ENCODE data around the gene SFXN3. TPM values are rescaled to one million over a fixed set of nuclear protein-coding genes. Genes with fewer than 3 reads are reported as not detected.

Gene SFXN3
- total RNA-seq, 4 donors from 2014 or later = 3.9 to 30.7 (median 9.4) TPM

GRCh38 chr10:101007099-101007711 lies 23.8 kb upstream of the SFXN3 start:
- no peak for TF ChIP-seq POLR2A (IDR thresholded peaks at IDR 0.05)
- TF ChIP-seq, protein P1, sequence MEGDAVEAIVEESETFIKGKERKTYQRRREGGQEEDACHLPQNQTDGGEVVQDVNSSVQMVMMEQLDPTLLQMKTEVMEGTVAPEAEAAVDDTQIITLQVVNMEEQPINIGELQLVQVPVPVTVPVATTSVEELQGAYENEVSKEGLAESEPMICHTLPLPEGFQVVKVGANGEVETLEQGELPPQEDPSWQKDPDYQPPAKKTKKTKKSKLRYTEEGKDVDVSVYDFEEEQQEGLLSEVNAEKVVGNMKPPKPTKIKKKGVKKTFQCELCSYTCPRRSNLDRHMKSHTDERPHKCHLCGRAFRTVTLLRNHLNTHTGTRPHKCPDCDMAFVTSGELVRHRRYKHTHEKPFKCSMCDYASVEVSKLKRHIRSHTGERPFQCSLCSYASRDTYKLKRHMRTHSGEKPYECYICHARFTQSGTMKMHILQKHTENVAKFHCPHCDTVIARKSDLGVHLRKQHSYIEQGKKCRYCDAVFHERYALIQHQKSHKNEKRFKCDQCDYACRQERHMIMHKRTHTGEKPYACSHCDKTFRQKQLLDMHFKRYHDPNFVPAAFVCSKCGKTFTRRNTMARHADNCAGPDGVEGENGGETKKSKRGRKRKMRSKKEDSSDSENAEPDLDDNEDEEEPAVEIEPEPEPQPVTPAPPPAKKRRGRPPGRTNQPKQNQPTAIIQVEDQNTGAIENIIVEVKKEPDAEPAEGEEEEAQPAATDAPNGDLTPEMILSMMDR (IDR thresholded peaks at IDR 0.05) = no peak
- peaks cover 2 to 53% (median 6%) of the 10 kb centered on the region in 3 donors for H3K4me1 ChIP-seq
- 68 to 83% methylated on average over 5 of the region's 11 CpGs for WGBS, 2 donors
- H3K27me3 ChIP-seq = no peaks in the 10 kb centered on the region
- H3K9me3 ChIP-seq = no peaks in the 10 kb centered on the region
- no peak overlapping the region for H3K4me3 ChIP-seq
- intact Hi-C loops (cut with DNase I) = no loop called here
- H3K27ac ChIP-seq = peak overlapping the region in 3 of 4 donors; percentile 28 to 53 (median 43)
- DNase-seq = no peak
- peaks cover 10 to 53% (median 34%) of the 10 kb centered on the region in 3 donors for H3K36me3 ChIP-seq

GRCh38 chr10:101007915-101008822 lies 22.9 kb upstream of the SFXN3 start:
- H3K36me3 ChIP-seq = peaks cover 10 to 43% (median 27%) of the 10 kb centered on the region in 3 donors
- DNase-seq = no peak
- H3K4me3 ChIP-seq = no peak overlapping the region
- WGBS, 2 donors = 59 to 64% methylated on average over 8 to 10 of the region's 13 CpGs
- H3K27me3 ChIP-seq = no peaks in the 10 kb centered on the region
- peak overlapping the region in 3 of 4 donors; percentile 2 to 42 (median 2) for H3K27ac ChIP-seq
- H3K9me3 ChIP-seq = no peaks in the 10 kb centered on the region
- intact Hi-C loops (cut with DNase I) = no loop called here
- peaks cover 3 to 53% (median 7%) of the 10 kb centered on the region in 3 donors for H3K4me1 ChIP-seq
- no peak for TF ChIP-seq POLR2A (IDR thresholded peaks at IDR 0.05)
- TF ChIP-seq, protein P1 (IDR thresholded peaks at IDR 0.05) = no peak

- H3K4me1 ChIP-seq = peaks cover 8 to 53% (median 11%) of the 10 kb centered on the region in 3 donors
- WGBS, 2 donors = 63 to 100% methylated on average over 3 to 4 of the region's 6 CpGs
- no peak for DNase-seq
- no peaks in the 10 kb centered on the region for H3K9me3 ChIP-seq
- H3K27me3 ChIP-seq = no peaks in the 10 kb centered on the region
- no peak overlapping the region for H3K4me3 ChIP-seq
- peak overlapping the region in 1 of 4 donors; percentile 2 for H3K27ac ChIP-seq
- intact Hi-C loops (cut with DNase I) = no loop called here
- H3K36me3 ChIP-seq = peaks cover 3 to 36% (median 20%) of the 10 kb centered on the region in 3 donors
- TF ChIP-seq POLR2A (IDR thresholded peaks at IDR 0.05) = no peak
- TF ChIP-seq, protein P1 (IDR thresholded peaks at IDR 0.05) = no peak
These were observed 22.1 kb upstream of the SFXN3 start for GRCh38 chr10:101008823-101009423.

DNA sequence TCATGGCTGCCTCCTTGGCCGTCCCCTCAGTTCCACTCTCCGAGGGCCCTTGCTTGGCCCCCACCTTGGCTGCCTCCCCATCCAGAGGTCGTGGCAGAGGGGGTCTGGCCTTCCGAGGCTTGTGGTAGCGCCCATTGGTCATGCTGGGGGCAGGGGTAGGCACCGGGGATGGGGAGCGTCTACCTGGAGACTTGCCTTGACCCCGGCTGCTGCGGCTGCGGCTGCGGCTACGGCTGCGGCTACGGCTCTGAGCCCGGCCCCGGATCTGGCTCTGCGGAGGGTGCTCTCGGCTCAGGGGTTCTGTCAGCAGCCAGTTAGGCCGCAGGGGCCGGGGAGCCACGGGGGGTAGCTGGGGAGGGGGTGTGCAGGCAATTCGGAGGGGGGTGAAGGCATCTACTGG lies 20.7 kb upstream of the SFXN3 start:
- Histone ChIP-seq H3K4me1 (peaks cover 8 to 56% (median 14%) of the 10 kb centered on the region in 3 donors), H3K9me3 (no peaks in the 10 kb centered on the region), H3K27me3 (no peaks in the 10 kb centered on the region), H3K36me3 (peaks cover 0 to 22% (median 18%) of the 10 kb centered on the region in 3 donors), H3K27ac (no peak overlapping the region), H3K4me3 (no peak overlapping the region)
- TF ChIP-seq, protein P1 (IDR thresholded peaks at IDR 0.05) = no peak
- no peak for TF ChIP-seq POLR2A (IDR thresholded peaks at IDR 0.05)
- intact Hi-C loops (cut with DNase I) = no loop called here
- no peak for DNase-seq
- whole genome bisulfite sequencing, 2 donors = 87% methylated on average over 4 of the region's 22 CpGs; no CpG with 5 or more reads in 1 of the 2 donors

All from esophagus squamous epithelium (tissue), 5 donors.